Mesenchymal stem cell (in vitro differentiated cells and primary cell): Measurements from ENCODE around the gene TLE5.
"Not testable (repeated sequence)": the region's sequence is repeated elsewhere in the genome, so short reads cannot be mapped to it uniquely, and the experiment has no call there.

Experiments used
- DNase-seq: peaks from one replicate; pipeline ENCODE4 v3.0.0-alpha.2; 2013
- H2AFZ ChIP-seq: one replicate; pipeline ENCODE4 v1.6.1; 2013; ENCODE audit warnings: low read depth, mild to moderate bottlenecking, control low read depth, inconsistent platforms, low read length, moderate library complexity
- H2AK5ac ChIP-seq: 2 replicates; pipeline ENCODE4 v1.6.1; 2013; ENCODE audit warnings: low read length, moderate library complexity, mild to moderate bottlenecking, inconsistent platforms; ENCODE audit not compliant: severe bottlenecking
- H2BK120ac ChIP-seq: one replicate; pipeline ENCODE4 v1.6.1; 2013; ENCODE audit warnings: low read depth, mild to moderate bottlenecking, inconsistent platforms, low read length, moderate library complexity
- H2BK12ac ChIP-seq, 2 experiments: one replicate each; pipeline ENCODE4 v1.6.1; 2013; ENCODE audit warnings: inconsistent platforms in 2 of 2, low read length in 2 of 2, mild to moderate bottlenecking in 2 of 2, moderate library complexity in 2 of 2, control low read depth in 1 of 2
- H2BK15ac ChIP-seq: one replicate; pipeline ENCODE4 v1.6.1; 2013; ENCODE audit warnings: mild to moderate bottlenecking, low read depth, inconsistent platforms; ENCODE audit not compliant: poor library complexity, severe bottlenecking
- H2BK5ac ChIP-seq: 2 replicates; pipeline ENCODE4 v1.6.1; 2013; ENCODE audit warnings: low read depth, mild to moderate bottlenecking, low read length, control low read depth, inconsistent platforms; ENCODE audit not compliant: poor library complexity, severe bottlenecking
- H3K14ac ChIP-seq, 2 experiments: one replicate each; pipeline ENCODE4 v1.6.1; 2013; ENCODE audit warnings: inconsistent platforms in 2 of 2, low read length in 2 of 2, control low read depth in 1 of 2, mild to moderate bottlenecking in 1 of 2, moderate library complexity in 1 of 2
- H3K18ac ChIP-seq, 2 experiments: one replicate each; pipeline ENCODE4 v1.6.1; 2013; ENCODE audit warnings: inconsistent platforms in 2 of 2, low read length in 2 of 2, control low read depth in 1 of 2, low read depth in 1 of 2, mild to moderate bottlenecking in 1 of 2
- H3K23ac ChIP-seq, 2 experiments: one replicate each; pipeline ENCODE4 v1.6.1; 2013; ENCODE audit warnings: inconsistent platforms in 2 of 2, low read length in 2 of 2, mild to moderate bottlenecking in 2 of 2, moderate library complexity in 2 of 2, control low read depth in 1 of 2
- H3K27ac ChIP-seq: 2 replicates; pipeline ENCODE4 v1.5.1; 2013; ENCODE audit warnings: mild to moderate bottlenecking, moderate library complexity, low read length, control low read depth, inconsistent platforms; ENCODE audit not compliant: poor library complexity, severe bottlenecking
- H3K27me3 ChIP-seq, 2 experiments: 2 replicates each; pipeline versions ENCODE4 v1.6.1 to v1.7.0; 2013; ENCODE audit warnings: low read length in 2 of 2, mild to moderate bottlenecking in 2 of 2, moderate library complexity in 2 of 2, control low read depth in 1 of 2, inconsistent platforms in 1 of 2; ENCODE audit not compliant: control insufficient read depth in 1 of 2, insufficient read depth in 1 of 2
- H3K36me3 ChIP-seq, 2 experiments: 2 replicates each; pipeline versions ENCODE4 v1.6.1 to v1.7.0; 2013; ENCODE audit warnings: low read length in 2 of 2, control low read depth in 1 of 2, inconsistent platforms in 1 of 2, low read depth in 1 of 2, mild to moderate bottlenecking in 1 of 2; ENCODE audit not compliant: insufficient read depth in 2 of 2, control insufficient read depth in 1 of 2
- H3K4ac ChIP-seq, 2 experiments: one replicate each; pipeline ENCODE4 v1.6.1; 2013; ENCODE audit warnings: inconsistent platforms in 2 of 2, low read length in 2 of 2, mild to moderate bottlenecking in 2 of 2, moderate library complexity in 2 of 2, control low read depth in 1 of 2, low read depth in 1 of 2
- H3K4me1 ChIP-seq: 2 replicates; pipeline ENCODE4 v1.6.1; 2013; ENCODE audit warnings: low read depth, low read length, control low read depth; ENCODE audit not compliant: control insufficient read depth, insufficient read depth
- H3K4me2 ChIP-seq: 2 replicates; pipeline ENCODE4 v1.6.1; 2013; ENCODE audit warnings: low read length, mild to moderate bottlenecking, inconsistent platforms; ENCODE audit not compliant: poor library complexity, severe bottlenecking
- H3K4me3 ChIP-seq, 2 experiments: 2 replicates each; pipeline versions ENCODE4 v1.5.1 to v1.7.0; 2013; ENCODE audit warnings: low read length in 2 of 2, mild to moderate bottlenecking in 2 of 2, control low read depth in 1 of 2, low read depth in 1 of 2; ENCODE audit not compliant: insufficient read depth in 1 of 2
- H3K79me1 ChIP-seq: replicated peaks from 2 replicates; pipeline ENCODE4 v1.6.1; 2013; ENCODE audit warnings: mild to moderate bottlenecking, control low read depth, low read length, inconsistent platforms; ENCODE audit not compliant: poor library complexity, severe bottlenecking
- H3K9ac ChIP-seq: 2 replicates; pipeline ENCODE4 v1.7.0; 2013; ENCODE audit warnings: mild to moderate bottlenecking, low read length, moderate library complexity
- H3K9me3 ChIP-seq: 2 replicates; pipeline ENCODE4 v1.7.0; 2013; ENCODE audit warnings: mild to moderate bottlenecking, low read length; ENCODE audit not compliant: control insufficient read depth
- H4K8ac ChIP-seq: one replicate; pipeline ENCODE4 v1.6.1; 2013; ENCODE audit warnings: inconsistent platforms, mild to moderate bottlenecking, low read length, moderate library complexity
- H4K91ac ChIP-seq: one replicate; pipeline ENCODE4 v1.6.1; 2013; ENCODE audit warnings: mild to moderate bottlenecking, low read length, inconsistent platforms
- WGBS: methylation state at CpG from one replicate; pipeline ENCODE4 v1.1.7; 2013; ENCODE audit warnings: mixed read lengths; 5-methylcytosine and 5-hydroxymethylcytosine counted together

TLE5 gene

GRCh38 chr19:3038214-3038613, 24.1 kb downstream of the TLE5 start:
- Histone ChIP-seq H3K27ac (no peak overlapping the region), H3K14ac (no peak overlapping the region), H3K9me3 (no peaks in the 10 kb centered on the region), H2BK12ac (no peak overlapping the region), H3K4me2 (no peak overlapping the region), H3K79me1 (no peaks in the 10 kb centered on the region), H3K4me3 (no peak overlapping the region), H3K27me3 (peaks cover 6 to 17% of the 10 kb centered on the region in 2 experiments), H2BK120ac (no peak overlapping the region), H3K9ac (no peak overlapping the region), H3K23ac (no peak overlapping the region), H2BK5ac (no peak overlapping the region), H2AFZ (no peak overlapping the region), H3K4me1 (peaks cover 30% of the 10 kb centered on the region), H4K91ac (no peak overlapping the region), H4K8ac (no peak overlapping the region), H2BK15ac (no peak overlapping the region), H3K4ac (no peak overlapping the region), H3K36me3 (no peaks in the 10 kb centered on the region), H2AK5ac (no peak overlapping the region), H3K18ac (no peak overlapping the region)
- DNase-seq: no peak
- 91% methylated on average over 5 of the region's 5 CpGs for WGBS

DNA sequence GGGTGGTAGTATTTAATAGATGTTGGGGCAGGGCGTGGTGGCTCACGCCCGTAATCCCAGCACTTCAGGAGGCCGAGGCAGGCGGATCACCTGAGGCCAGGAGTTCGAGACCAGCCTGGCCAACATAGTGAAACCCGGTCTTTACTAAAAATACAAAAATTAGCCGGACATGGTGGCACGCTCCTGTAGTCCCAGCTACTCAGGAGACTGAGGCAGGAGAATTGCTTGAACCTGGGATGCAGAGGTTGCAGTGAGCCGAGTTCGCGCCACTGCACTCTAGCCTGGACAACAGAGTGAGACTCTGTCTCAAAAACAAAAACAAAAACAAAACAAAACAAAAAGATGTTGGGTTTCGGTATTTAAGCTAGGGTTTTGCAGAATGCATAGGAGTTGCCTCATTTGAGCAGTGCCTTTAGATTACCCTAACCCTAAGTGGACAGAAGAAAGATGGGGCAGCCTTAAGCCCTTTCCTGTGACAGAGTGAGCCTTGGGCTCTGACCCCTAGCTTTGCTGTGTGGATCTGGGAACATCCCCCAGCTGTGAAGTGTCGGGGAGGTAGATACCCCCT, 25.2 kb downstream of the TLE5 start:
- WGBS: 63% methylated on average over 11 of the region's 14 CpGs
- not testable (repeated sequence) for H3K23ac ChIP-seq, H3K9ac ChIP-seq, H3K36me3 ChIP-seq, H3K4me3 ChIP-seq, DNase-seq, H3K4me2 ChIP-seq, H4K91ac ChIP-seq, H3K79me1 ChIP-seq, H3K27ac ChIP-seq, H2BK5ac ChIP-seq, H3K14ac ChIP-seq, H4K8ac ChIP-seq, H3K18ac ChIP-seq, H2BK120ac ChIP-seq, H2AFZ ChIP-seq, H3K9me3 ChIP-seq
- Histone ChIP-seq H3K27me3 (peaks cover 10 to 17% of the 10 kb centered on the region in 2 experiments), H2BK15ac (peak overlapping the region; percentile 38), H2AK5ac (peak overlapping the region; percentile 46), H3K4ac (peak overlapping the region in 1 of 2 experiments; percentile 73), H3K4me1 (peaks cover 29% of the 10 kb centered on the region), H2BK12ac (peak overlapping the region in 1 of 2 experiments; percentile 80)

DNA sequence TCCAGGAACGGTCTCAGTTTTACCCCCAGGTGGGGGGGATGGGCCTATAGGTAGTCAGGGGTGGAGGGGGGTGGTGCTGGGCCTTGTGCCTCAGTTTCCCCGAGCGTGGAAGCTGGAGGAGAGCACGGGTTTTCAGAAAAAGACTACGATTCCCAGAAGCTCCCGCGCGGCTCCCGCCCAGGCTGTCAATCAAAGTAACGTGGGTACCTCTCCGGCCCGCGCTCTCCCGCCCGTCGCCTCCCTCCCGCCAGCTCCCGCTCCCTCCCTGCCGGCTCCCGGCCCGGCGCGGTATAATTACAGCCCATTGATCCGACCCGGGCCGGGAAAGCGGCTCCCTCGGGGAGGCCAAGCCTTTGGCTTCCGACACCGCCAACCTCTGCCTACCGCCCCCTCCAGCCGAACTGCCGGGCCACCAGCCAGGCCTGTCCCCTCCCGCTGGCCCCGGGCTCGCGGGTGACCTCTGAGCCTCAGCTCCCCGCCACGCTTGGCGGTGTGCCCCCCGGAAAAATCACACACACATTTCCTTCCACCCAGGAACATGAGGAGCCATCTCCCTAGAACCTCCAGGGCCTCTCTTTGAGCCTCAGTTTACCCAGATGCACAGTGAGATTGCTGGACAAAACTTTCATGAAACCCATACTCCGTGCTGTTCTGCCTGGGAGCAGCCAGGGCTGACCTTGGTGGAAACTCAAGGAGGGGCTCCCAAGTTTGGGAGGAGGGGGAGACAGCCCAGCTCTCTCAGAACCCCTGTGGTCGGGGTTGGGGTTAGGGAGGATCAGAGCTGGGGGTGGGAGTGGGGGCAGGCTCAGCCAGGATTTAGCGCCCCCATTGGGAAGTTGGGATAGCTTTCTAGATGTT, 25.9 kb downstream of the TLE5 start:
- peak overlapping the region; percentile 94 for H4K8ac ChIP-seq
- H2BK12ac ChIP-seq: peak overlapping the region in 1 of 2 experiments; percentile 54
- peak overlapping the region; percentile 91 for H2BK120ac ChIP-seq
- peaks cover 13 to 18% of the 10 kb centered on the region in 2 experiments for H3K27me3 ChIP-seq
- no peaks in the 10 kb centered on the region for H3K79me1 ChIP-seq
- H3K4me2 ChIP-seq: peak overlapping the region; percentile 92
- no peaks in the 10 kb centered on the region for H3K9me3 ChIP-seq
- peak overlapping the region; percentile 83 for H3K27ac ChIP-seq
- no peak overlapping the region for H3K23ac ChIP-seq
- WGBS: under 1% methylated on average over 44 of the region's 44 CpGs
- DNase-seq: peak; percentile 93
- H3K4me3 ChIP-seq: peak overlapping the region; percentile 55 to 82
- H3K14ac ChIP-seq: no peak overlapping the region
- H3K4ac ChIP-seq: peak overlapping the region; percentile 37 to 73
- H3K36me3 ChIP-seq: no peaks in the 10 kb centered on the region
- peak overlapping the region; percentile 80 for H4K91ac ChIP-seq
- H2AK5ac ChIP-seq: peak overlapping the region; percentile 42
- peak overlapping the region; percentile 75 for H2BK15ac ChIP-seq
- H3K9ac ChIP-seq: peak overlapping the region; percentile 92
- H2AFZ ChIP-seq: peak overlapping the region; percentile 73
- H3K4me1 ChIP-seq: peaks cover 23% of the 10 kb centered on the region
- peak overlapping the region; percentile 67 for H2BK5ac ChIP-seq
- H3K18ac ChIP-seq: peak overlapping the region; percentile 92 to 94

DNA sequence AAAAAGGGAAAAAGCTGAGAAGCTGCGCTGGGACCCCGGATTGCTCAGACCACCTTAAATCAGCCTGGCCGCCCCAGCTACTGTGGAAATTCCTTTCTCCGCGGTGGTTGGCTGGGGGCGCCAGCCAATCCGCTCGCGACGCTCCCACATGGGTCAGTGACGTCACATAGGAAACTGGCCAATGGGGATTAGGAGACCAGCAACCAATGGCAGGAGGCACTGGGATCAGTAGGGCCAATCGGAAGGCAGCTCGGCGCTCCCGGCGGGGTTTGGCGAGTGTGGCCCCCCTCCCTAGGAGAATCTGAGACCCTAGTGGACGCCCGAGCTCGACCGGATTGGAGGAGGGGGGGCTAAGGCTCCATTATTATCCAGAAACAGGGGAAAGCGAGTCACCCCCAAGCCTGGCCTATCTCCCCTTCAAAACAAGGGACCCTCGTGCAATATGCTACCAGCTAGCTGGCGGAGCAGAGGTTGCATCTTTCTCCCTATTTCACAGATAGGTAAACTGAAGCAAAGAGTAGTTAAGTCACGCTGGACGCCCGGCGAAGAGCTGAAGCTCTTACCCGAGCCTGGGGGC, 26.7 kb downstream of the TLE5 start:
- Histone ChIP-seq H4K8ac (peak overlapping the region; percentile 94), H3K9me3 (no peaks in the 10 kb centered on the region), H3K27ac (peak overlapping the region; percentile 83), H3K9ac (peak overlapping the region; percentile 92), H2BK120ac (peak overlapping the region; percentile 91), H2BK12ac (no peak overlapping the region), H2AK5ac (no peak overlapping the region), H3K14ac (no peak overlapping the region), H2BK5ac (peak overlapping the region; percentile 67), H3K4me3 (peak overlapping the region; percentile 55 to 82), H3K4me2 (peak overlapping the region; percentile 99), H2AFZ (peak overlapping the region; percentile 73), H2BK15ac (no peak overlapping the region), H4K91ac (no peak overlapping the region), H3K79me1 (no peaks in the 10 kb centered on the region), H3K27me3 (peaks cover 20 to 24% of the 10 kb centered on the region in 2 experiments), H3K18ac (peak overlapping the region; percentile 92 to 94), H3K4ac (peak overlapping the region; percentile 37 to 92), H3K23ac (no peak overlapping the region), H3K36me3 (no peaks in the 10 kb centered on the region), H3K4me1 (peaks cover 23% of the 10 kb centered on the region)
- under 1% methylated on average over 19 of the region's 29 CpGs for WGBS
- peak; percentile 99 for DNase-seq
